HCT116 (cell line): ENCODE measurements around the gene FMO5. TPM values are rescaled to one million over a fixed set of nuclear protein-coding genes. Genes with fewer than 3 reads are reported as not detected.

Experiments used
- ATAC-seq: fragments of 200-7000 bp; cut with Tn5 transposase; 2 replicates; pipeline ENCODE4 v1.9.1; 2020; ENCODE audit warnings: mild to moderate bottlenecking, moderate library complexity
- BruUV-seq: library from RNA; stranded (reverse); fragments of 400-500 nt; replicated peaks from 2 replicates; lab custom pipeline; 2021; lab: Mats Ljungman, UMichigan
- CTCF ChIA-PET: fragments of 300-600 bp; sonication (Branson Sonifier 250); formaldehyde crosslinking; loops from one replicate; lab custom pipeline; 2021; ENCODE audit warnings: antibody characterized with exemption; lab: Charles Lee
- POLR2A ChIA-PET: fragments of 300-600, 350-600 bp; sonication (Branson Sonifier 250); formaldehyde crosslinking; loops from one replicate; lab custom pipeline; 2021; ENCODE audit warnings: antibody characterized with exemption; lab: Charles Lee
- RAD21 ChIA-PET, 2 experiments: fragments of 300-600 bp; sonication (Branson Sonifier 250); formaldehyde crosslinking; loops; one replicate each; lab custom pipeline; 2023; ENCODE audit warnings: low total read pairs in 2 of 2; ENCODE audit not compliant: uncharacterized antibody in 2 of 2, unreplicated experiment in 2 of 2, low non-redundant PET in 1 of 2; lab: Charles Lee
- DNase-seq: peaks from one replicate; pipeline ENCODE4 v3.0.0-alpha.2; 2010; ENCODE audit warnings: low read depth, low spot score
- H2AFZ ChIP-seq: fragments of 200-600 bp; shearing (Covaris generic), sonication (generic); 2 replicates; pipeline ENCODE4 v1.6.1; 2017; ENCODE audit warnings: low read depth, mixed run types, mixed read lengths, antibody characterized with exemption, low read length; ENCODE audit not compliant: poor library complexity, severe bottlenecking
- H3K27ac ChIP-seq: 2 replicates; pipeline ENCODE4 v1.5.1; 2012; ENCODE audit warnings: low read depth, low read length
- H3K27me3 ChIP-seq: fragments of 200-600 bp; sonication (generic); 2 replicates; pipeline ENCODE4 v1.6.1; 2016; ENCODE audit warnings: mixed run types, low read length, mixed read lengths; ENCODE audit not compliant: insufficient read depth
- H3K36me3 ChIP-seq, 2 experiments: fragments of 200-500 bp in 1 of 2; fragments of 200-600 bp in 1 of 2; sonication (Bioruptor generic) in 1 of 2; sonication (generic) in 1 of 2; 2 replicates each; pipeline versions ENCODE4 v1.5.1 to v1.6.1; 2014 to 2016; ENCODE audit warnings: low read length in 2 of 2, inconsistent platforms in 1 of 2, mixed read lengths in 1 of 2, mixed run types in 1 of 2; ENCODE audit not compliant: insufficient read depth in 2 of 2, control insufficient read depth in 1 of 2
- H3K4me1 ChIP-seq, 2 experiments: fragments of 200-600 bp in 1 of 2; sonication (generic) in 1 of 2; 2 replicates each; pipeline versions ENCODE4 v1.5.1 to v1.6.1; 2012 to 2017; ENCODE audit warnings: low read length in 2 of 2, inconsistent platforms in 1 of 2, mild to moderate bottlenecking in 1 of 2, mixed read lengths in 1 of 2, mixed run types in 1 of 2, moderate library complexity in 1 of 2; ENCODE audit not compliant: insufficient read depth in 2 of 2, control insufficient read depth in 1 of 2
- H3K4me2 ChIP-seq: fragments of 200-600 bp; sonication (generic); 2 replicates; pipeline ENCODE4 v1.6.1; 2017; ENCODE audit warnings: mixed run types, low read length, mixed read lengths
- H3K4me3 ChIP-seq, 2 experiments: fragments of 200-600 bp in 1 of 2; sonication (generic) in 1 of 2; replicated peaks in 1 of 2; 2 replicates each; pipeline ENCODE4 v1.5.1; 2011 to 2016; ENCODE audit warnings: low read length in 2 of 2, control low read depth in 1 of 2, low read depth in 1 of 2, mild to moderate bottlenecking in 1 of 2, mixed read lengths in 1 of 2, mixed run types in 1 of 2
- H3K79me2 ChIP-seq: fragments of 200-600 bp; sonication (generic); 2 replicates; pipeline ENCODE4 v1.6.1; 2017; ENCODE audit warnings: mild to moderate bottlenecking, mixed run types, low read length, moderate library complexity, mixed read lengths; ENCODE audit not compliant: insufficient read depth
- H3K9ac ChIP-seq: fragments of 200-600 bp; sonication (generic); 2 replicates; pipeline ENCODE4 v1.6.1; 2016; ENCODE audit warnings: low read length, mixed read lengths
- H3K9me2 ChIP-seq: fragments of 200-600 bp; sonication (generic), shearing (Covaris generic); 2 replicates; pipeline ENCODE4 v1.6.1; 2017; ENCODE audit warnings: mixed run types, mild to moderate bottlenecking, moderate library complexity; ENCODE audit not compliant: insufficient read depth
- H3K9me3 ChIP-seq, 2 experiments: fragments of 200-500 bp in 1 of 2; fragments of 200-600 bp in 1 of 2; sonication (Bioruptor generic) in 1 of 2; sonication (generic) in 1 of 2; 2 replicates each; pipeline ENCODE4 v1.6.1; 2014 to 2017; ENCODE audit warnings: low read length in 2 of 2, mixed read lengths in 2 of 2, inconsistent platforms in 1 of 2, low read depth in 1 of 2, mild to moderate bottlenecking in 1 of 2, mixed run types in 1 of 2, moderate library complexity in 1 of 2; ENCODE audit not compliant: control insufficient read depth in 1 of 2, insufficient read depth in 1 of 2
- H4K20me1 ChIP-seq: fragments of 200-600 bp; sonication (generic), shearing (Covaris generic); 2 replicates; pipeline ENCODE4 v1.6.1; 2017; ENCODE audit warnings: mixed run types, mild to moderate bottlenecking, moderate library complexity; ENCODE audit not compliant: insufficient read depth
- CBX3 ChIP-seq: IDR thresholded peaks from 2 replicates; pipeline ENCODE4 v1.6.1; 2012; ENCODE audit warnings: low read depth
- ELF1 ChIP-seq: IDR thresholded peaks from 2 replicates; pipeline ENCODE4 v1.6.1; 2012; ENCODE audit warnings: low read depth, borderline replicate concordance
- EZH2phosphoT487 ChIP-seq: fragments of 200-600 bp; IDR thresholded peaks from 2 replicates; pipeline ENCODE4 v1.6.1; 2018; ENCODE audit warnings: antibody characterized with exemption, borderline replicate concordance
- JUND ChIP-seq: IDR thresholded peaks from 2 replicates; pipeline ENCODE4 v1.6.1; 2012
- intact Hi-C: fragments of 100-400 bp; cut with micrococcal nuclease; formaldehyde crosslinking; loops from 2 replicates; pipeline ENCODE4 v1.10.0; 2022
- total RNA-seq: library from RNA; stranded (reverse); gene quantifications from one replicate; pipeline ENCODE4 v1.2.1, GENCODE V29; 2021; ENCODE audit not compliant: unreplicated experiment
- TF ChIP-seq, protein P1 (sequence below): IDR thresholded peaks from 2 replicates; pipeline ENCODE4 v1.6.1; 2012
- TF ChIP-seq, protein P2 (sequence below): IDR thresholded peaks from 2 replicates; pipeline ENCODE4 v1.6.1; 2012; ENCODE audit warnings: low read depth

Gene FMO5
- total RNA-seq, 1 experiment from 2014 or later = 0.27 TPM

DNA sequence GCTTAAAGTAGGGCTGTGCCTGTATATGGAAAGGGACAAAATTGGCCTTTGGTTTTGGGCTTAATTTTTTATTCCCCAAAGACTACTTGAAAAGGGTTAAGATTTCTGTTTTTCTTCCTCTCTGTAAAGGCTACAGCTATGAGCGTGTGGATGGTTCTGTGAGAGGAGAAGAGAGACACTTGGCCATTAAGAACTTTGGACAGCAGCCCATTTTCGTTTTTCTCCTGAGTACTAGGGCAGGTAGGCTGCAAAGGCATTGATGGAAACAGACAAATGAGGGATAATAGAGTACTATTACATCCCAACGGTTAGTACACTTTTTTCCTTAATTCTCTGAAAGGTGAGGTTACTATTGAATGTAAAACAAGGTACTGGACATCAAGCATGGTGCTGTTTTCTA, 46.9 kb upstream of the FMO5 start:
- Histone ChIP-seq H4K20me1 (no peaks in the 10 kb centered on the region), H3K27ac (no peak overlapping the region), H3K4me2 (no peak overlapping the region), H3K9ac (no peak overlapping the region), H2AFZ (no peak overlapping the region), H3K36me3 (peaks cover 44 to 55% of the 10 kb centered on the region in 2 experiments), H3K9me3 (no peaks in the 10 kb centered on the region), H3K79me2 (no peaks in the 10 kb centered on the region), H3K9me2 (no peaks in the 10 kb centered on the region)
- DNase-seq (no peak), ATAC-seq (no peak)
- no TSS peak for BruUV-seq
- POLR2A ChIA-PET = no interaction called here
- RAD21 ChIA-PET = no interaction called here
- CTCF ChIA-PET = interaction anchor here (1.6 kb wide), 1 partner anchor 29 kb away, joined by 4 read pairs; no protein-coding TSS in a partner anchor
- TF ChIP-seq CBX3 (no peak), ELF1 (no peak), JUND (no peak), EZH2phosphoT487 (no peak)
- TF ChIP-seq, protein P1, sequence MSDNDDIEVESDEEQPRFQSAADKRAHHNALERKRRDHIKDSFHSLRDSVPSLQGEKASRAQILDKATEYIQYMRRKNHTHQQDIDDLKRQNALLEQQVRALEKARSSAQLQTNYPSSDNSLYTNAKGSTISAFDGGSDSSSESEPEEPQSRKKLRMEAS = no peak
- TF ChIP-seq, protein P2, sequence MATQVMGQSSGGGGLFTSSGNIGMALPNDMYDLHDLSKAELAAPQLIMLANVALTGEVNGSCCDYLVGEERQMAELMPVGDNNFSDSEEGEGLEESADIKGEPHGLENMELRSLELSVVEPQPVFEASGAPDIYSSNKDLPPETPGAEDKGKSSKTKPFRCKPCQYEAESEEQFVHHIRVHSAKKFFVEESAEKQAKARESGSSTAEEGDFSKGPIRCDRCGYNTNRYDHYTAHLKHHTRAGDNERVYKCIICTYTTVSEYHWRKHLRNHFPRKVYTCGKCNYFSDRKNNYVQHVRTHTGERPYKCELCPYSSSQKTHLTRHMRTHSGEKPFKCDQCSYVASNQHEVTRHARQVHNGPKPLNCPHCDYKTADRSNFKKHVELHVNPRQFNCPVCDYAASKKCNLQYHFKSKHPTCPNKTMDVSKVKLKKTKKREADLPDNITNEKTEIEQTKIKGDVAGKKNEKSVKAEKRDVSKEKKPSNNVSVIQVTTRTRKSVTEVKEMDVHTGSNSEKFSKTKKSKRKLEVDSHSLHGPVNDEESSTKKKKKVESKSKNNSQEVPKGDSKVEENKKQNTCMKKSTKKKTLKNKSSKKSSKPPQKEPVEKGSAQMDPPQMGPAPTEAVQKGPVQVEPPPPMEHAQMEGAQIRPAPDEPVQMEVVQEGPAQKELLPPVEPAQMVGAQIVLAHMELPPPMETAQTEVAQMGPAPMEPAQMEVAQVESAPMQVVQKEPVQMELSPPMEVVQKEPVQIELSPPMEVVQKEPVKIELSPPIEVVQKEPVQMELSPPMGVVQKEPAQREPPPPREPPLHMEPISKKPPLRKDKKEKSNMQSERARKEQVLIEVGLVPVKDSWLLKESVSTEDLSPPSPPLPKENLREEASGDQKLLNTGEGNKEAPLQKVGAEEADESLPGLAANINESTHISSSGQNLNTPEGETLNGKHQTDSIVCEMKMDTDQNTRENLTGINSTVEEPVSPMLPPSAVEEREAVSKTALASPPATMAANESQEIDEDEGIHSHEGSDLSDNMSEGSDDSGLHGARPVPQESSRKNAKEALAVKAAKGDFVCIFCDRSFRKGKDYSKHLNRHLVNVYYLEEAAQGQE = no peak
- TF ChIP-seq, all 23 proteins: peak for 0
- Histone ChIP-seq H3K27me3 (no peaks in the 10 kb centered on the region), H3K4me1 (peaks cover 2 to 9% of the 10 kb centered on the region in 2 experiments; a peak in 2 of 4 replicates), H3K4me3 (no peak overlapping the region)
- intact Hi-C loops = loop anchor here (2.0 to 5.0 kb wide), 5 partner anchors 119 to 621 kb away; no protein-coding TSS in a partner anchor
